HG03095 (cell line): ENCODE measurements around the gene TSLP.
A peak's percentile ranks its signal among the peaks of the same experiment; 100 is the strongest.

ENCODE experiments used
- ATAC-seq: cut with Tn5 transposase; IDR thresholded peaks from one replicate; pipeline ENCODE4 v1.9.1; 2021; ENCODE audit warnings: moderate library complexity; ENCODE audit not compliant: unreplicated experiment

The TSLP gene

DNA sequence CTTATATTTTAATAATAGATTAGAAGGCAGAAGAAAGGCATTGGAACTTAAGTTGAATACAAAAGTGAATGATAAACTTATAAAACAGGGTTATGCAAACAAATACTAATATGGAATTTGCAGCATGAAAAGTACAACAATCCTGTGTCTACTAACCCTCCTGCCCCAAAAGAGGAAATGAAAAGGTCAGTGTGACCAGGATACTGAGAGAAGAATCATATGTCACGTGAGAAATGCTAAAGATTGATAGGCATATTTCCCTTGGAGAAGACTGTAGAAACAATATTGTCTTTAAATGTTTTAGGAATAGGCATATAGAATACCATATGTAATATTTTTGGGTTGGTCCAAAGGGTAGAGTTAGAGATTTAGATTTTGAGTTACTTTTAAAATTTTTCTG is 24.5 kb downstream of the TSLP start:
- ATAC-seq = no peak

DNA sequence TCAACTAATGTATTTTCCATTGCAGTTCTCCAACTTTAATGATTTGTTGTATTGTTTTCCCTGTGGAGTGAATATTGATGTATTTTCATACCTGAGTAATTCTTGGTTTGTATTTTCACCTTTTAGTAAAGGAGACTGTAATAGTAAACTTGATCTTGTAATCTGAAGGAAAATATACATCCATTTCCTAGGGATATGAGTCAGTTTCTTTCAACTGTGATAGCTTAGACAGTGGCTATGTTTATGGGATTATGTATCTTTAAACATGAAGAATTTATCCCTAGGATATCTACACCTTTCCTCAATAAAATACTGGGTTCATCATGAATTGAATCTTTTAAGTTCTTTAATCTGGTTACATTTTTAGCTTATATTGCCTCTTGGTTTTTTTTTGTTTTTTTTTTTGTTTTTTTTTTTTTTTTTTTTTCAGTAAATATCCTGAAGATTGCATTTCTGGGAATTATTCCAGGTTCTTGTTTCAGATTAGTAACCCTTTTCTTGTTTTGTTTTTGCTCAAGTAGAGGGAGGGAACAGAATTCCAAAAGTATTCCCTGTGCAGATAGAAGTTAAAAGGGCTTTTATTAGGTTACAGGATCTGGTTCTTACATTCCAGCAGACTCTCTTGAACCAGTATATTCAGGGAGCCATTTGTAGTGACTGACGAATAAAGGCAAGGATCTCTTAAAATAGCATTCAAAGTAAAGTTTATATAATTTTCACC is 27.7 kb downstream of the TSLP start:
- ATAC-seq = no peak

- ATAC-seq = no peak
These were observed 34.9 kb downstream of the TSLP start for GRCh38 chr5:111106320-111106948.

DNA sequence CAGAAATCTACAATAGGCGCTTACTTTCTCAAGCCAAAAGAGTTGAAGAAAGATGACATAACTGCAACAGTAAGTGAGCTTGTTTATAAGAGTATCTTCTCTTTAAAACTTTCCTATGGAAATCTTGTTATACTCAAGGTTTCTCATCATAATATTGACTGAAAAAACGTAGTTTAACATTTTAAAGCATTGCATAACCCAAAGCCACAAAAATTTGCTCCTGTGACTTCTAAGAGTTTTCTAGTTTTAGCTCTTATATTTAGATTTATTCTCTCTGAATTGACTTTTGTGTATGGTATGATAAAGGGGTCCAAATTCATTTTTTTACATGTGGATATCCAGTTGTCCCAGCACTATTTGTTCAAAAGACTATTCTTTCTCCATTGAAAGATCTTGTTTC is 35.9 kb downstream of the TSLP start:
- no peak for ATAC-seq

DNA sequence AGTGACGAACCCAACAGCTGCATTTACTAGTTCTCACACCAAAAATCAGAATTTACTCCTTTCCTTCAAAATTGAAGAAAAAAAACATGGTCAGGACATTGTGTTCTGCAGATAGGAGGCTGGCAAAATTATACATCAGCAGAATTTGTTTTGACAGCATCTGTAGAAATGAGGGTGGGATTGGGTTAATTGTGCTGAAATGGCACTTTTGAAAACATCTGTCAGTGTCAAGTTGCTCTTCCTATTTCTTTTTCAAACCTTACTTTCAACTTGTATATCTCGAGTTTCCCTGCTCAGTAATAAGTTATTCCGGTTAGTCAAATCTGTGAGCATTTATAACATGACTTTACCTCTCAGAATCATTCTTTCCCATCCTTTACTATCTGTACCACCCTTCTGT is 40.4 kb downstream of the TSLP start:
- no peak for ATAC-seq

GRCh38 chr5:111113678-111114077 is 42.2 kb downstream of the TSLP start:
- ATAC-seq = no peak

- ATAC-seq = no peak
These were observed 43.7 kb downstream of the TSLP start for GRCh38 chr5:111115229-111115628.

DNA sequence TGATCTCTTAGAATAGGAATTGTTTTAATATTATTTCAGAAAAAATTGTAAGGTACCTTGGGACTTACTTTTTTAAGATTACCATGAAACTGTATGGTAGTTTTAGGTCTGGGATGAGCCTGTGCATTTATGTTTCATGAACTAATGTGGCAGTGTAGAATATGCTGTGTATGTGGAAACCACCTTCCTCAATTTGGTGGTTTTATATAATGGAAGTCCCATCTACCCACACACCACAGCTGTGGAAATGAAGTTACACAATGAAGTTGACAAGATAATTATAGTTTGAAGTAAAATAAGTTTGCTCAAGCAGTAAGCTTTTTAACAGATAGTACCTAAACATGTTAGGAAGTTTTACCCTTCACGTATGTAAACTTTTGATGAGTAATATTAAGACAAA is 45.0 kb downstream of the TSLP start:
- no peak for ATAC-seq

- ATAC-seq = no peak
These were observed 45.6 kb downstream of the TSLP start for GRCh38 chr5:111117136-111117535.

DNA sequence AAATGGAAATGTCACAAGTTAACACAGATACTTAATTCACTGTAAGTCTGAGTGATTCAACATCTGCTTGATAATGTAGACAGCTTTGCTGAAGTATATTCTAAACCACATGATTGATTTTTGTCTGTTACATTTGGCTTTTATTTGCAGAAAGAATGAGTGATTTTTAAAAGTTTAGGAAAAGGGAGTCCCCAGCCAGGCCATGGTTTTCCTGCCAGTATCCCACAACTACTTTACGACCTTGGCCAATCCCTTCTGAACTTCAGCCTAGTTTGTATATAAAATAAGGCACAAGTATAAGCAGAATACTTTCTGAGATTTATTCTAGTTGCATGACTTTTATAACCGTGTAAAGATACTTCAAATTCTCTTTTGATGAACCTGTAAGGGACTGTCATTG is 47.7 kb downstream of the TSLP start:
- ATAC-seq = no peak

DNA sequence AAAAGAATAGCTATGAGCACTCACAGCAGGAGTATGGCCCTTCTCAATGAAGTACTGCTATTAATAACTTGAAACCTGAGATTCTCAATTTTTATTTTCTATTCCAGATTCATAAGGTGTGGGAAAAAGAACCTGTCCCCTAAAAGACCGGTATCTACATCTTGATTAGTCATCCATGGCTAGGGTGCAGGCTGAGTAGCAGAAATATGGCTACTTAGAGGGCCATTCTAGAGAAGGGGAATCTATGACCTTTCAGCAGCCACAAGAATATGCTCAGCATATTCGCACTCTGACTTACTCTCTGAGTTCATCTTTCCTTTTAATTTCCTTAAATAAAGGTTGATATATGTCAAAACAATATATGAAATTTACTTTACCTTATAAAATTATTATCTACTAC is 48.3 kb downstream of the TSLP start:
- ATAC-seq = peak; percentile 35

GRCh38 chr5:111120911-111121310 is 49.4 kb downstream of the TSLP start:
- ATAC-seq = no peak

- no peak for ATAC-seq
These were observed 50.4 kb downstream of the TSLP start for GRCh38 chr5:111121926-111122325.

DNA sequence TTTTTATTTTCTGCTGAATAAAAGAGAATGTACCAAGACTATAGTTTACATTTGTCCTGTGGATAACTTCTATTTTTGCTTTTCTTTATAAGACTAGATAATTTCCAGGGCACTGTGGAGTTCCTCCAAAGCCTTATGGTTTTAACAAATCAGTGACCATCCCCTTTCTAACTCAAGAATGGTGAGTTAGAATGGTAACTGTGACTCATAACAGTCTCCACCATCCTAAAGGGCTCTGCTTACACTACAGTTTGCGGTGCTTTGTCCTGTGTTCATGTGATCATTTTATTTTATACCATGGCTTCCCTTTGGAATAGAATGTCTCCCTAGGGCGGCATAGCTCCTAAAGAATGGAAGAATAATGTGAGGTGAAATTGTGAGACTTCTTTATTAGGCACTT is 50.9 kb downstream of the TSLP start:
- ATAC-seq = no peak

GRCh38 chr5:111124793-111125192 is 53.3 kb downstream of the TSLP start:
- ATAC-seq = no peak

DNA sequence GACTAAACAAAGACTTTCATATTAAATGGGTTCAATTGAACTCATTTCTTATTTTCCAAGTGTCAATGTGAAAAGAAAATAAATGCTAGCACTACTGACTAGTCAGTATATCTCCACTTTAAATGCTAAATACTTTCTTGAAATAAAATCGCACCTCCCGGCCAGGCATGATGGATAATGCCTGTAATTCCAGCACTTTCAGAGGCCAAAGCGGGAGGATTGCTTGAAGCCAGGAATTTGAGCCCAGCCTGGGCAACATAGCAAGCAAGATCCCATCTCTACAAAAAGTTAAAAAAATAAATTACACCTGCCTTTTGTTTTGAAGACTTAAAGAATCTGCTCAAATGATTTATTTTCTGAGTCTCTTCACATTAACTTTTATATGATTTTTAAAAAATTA is 55.4 kb downstream of the TSLP start:
- no peak for ATAC-seq
